NT2/D1 (cell line): ENCODE data around the gene GALNT5.

Experiments used
- SUZ12 ChIP-seq: IDR thresholded peaks from 2 replicates; pipeline ENCODE4 v1.6.1; 2011; ENCODE audit not compliant: insufficient read length, insufficient read depth; ENCODE audit errors: extremely low read depth
- YY1 ChIP-seq: IDR thresholded peaks from 2 replicates; pipeline ENCODE4 v1.6.1; 2011; ENCODE audit not compliant: insufficient read length, insufficient read depth
- ZNF274 ChIP-seq: IDR thresholded peaks from 2 replicates; pipeline ENCODE4 v1.6.1; 2011; ENCODE audit warnings: mild to moderate bottlenecking, low read depth, low read length

DNA sequence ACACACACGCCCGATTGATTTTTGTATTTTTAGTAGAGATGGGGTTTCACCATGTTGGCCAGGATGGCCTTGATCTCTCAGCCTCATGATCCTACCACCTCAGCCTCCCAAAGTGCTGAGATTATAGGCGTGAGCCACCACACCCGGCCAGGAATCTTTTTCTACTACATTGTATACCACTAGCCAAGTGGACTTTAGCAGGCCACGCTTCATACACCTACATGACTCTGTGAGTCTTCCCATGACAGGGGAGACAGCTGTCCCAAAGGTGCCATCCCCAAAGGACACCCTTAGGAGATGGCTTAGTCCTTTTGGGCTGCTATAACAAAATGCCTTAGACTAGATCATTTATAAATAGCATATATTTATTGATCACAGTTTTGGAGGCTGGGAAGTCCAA, 35.3 kb downstream of the GALNT5 start:
- TF ChIP-seq ZNF274 (no peak), YY1 (no peak), SUZ12 (no peak)
